Caco-2 (cell line): ENCODE data around the gene JMJD6. TPM values are rescaled to one million over a fixed set of nuclear protein-coding genes. Genes with fewer than 3 reads are reported as not detected.

Experiments
- BruUV-seq: library from RNA; stranded (reverse); fragments of 400-500 nt; replicated peaks from 2 replicates; lab custom pipeline; 2021; lab: Mats Ljungman, UMichigan
- CTCF ChIA-PET: fragments of 300-600 bp; sonication (Branson Sonifier 250); formaldehyde crosslinking; loops from one replicate; lab custom pipeline; 2022; ENCODE audit warnings: antibody characterized with exemption; lab: Charles Lee
- POLR2A ChIA-PET: fragments of 300-600 bp; sonication (Branson Sonifier 250); formaldehyde crosslinking; loops from one replicate; lab custom pipeline; 2022; ENCODE audit warnings: antibody characterized with exemption; lab: Charles Lee
- DNase-seq, 2 experiments: peaks; one replicate each; pipeline versions ENCODE4 v3.0.0 to v3.0.0-alpha.2; 2020 to 2022
- H3K27me3 ChIP-seq: replicated peaks from 2 replicates; pipeline ENCODE4 v1.6.0; 2011; ENCODE audit warnings: low read length; ENCODE audit not compliant: control insufficient read depth, insufficient read depth
- H3K36me3 ChIP-seq: 2 replicates; pipeline ENCODE4 v1.5.1; 2011; ENCODE audit warnings: low read length; ENCODE audit not compliant: control insufficient read depth, insufficient read depth
- H3K4me1 ChIP-seq: fragments of 250-450 bp; sonication (Bioruptor Pico); 2 replicates; pipeline ENCODE4 v1.5.1; 2020; ENCODE audit warnings: mild to moderate bottlenecking
- H3K4me3 ChIP-seq: 2 replicates; pipeline ENCODE4 v1.5.1; 2011; ENCODE audit warnings: low read depth, mild to moderate bottlenecking, control low read depth, low read length
- H3K9me3 ChIP-seq: fragments of 250-450 bp; sonication (Bioruptor Pico); 2 replicates; pipeline ENCODE4 v1.5.1; 2020; ENCODE audit warnings: mild to moderate bottlenecking, moderate library complexity
- H3K27ac Mint-ChIP-seq: one replicate; pipeline ENCODE4 v1.8.0; 2022; ENCODE audit warnings: mixed read lengths; ENCODE audit not compliant: unreplicated experiment
- H3K27me3 Mint-ChIP-seq: one replicate; pipeline ENCODE4 v1.8.0; 2022; ENCODE audit warnings: mixed read lengths; ENCODE audit not compliant: insufficient read depth, unreplicated experiment
- H3K36me3 Mint-ChIP-seq: one replicate; pipeline ENCODE4 v1.8.0; 2022; ENCODE audit warnings: mild to moderate bottlenecking, mixed read lengths; ENCODE audit not compliant: insufficient read depth, unreplicated experiment
- H3K4me1 Mint-ChIP-seq: one replicate; pipeline ENCODE4 v1.8.0; 2022; ENCODE audit warnings: low read depth, mixed read lengths; ENCODE audit not compliant: unreplicated experiment
- H3K4me3 Mint-ChIP-seq: one replicate; pipeline ENCODE4 v1.8.0; 2022; ENCODE audit warnings: mild to moderate bottlenecking, moderate library complexity, mixed read lengths; ENCODE audit not compliant: unreplicated experiment
- H3K9me3 Mint-ChIP-seq: one replicate; pipeline ENCODE4 v1.8.0; 2022; ENCODE audit warnings: mixed read lengths; ENCODE audit not compliant: unreplicated experiment
- CTCF ChIP-seq, 2 experiments: fragments of 200-600 bp in 1 of 2; IDR thresholded peaks; 1 replicate in 1 of 2; 2 replicates in 1 of 2; pipeline versions ENCODE4 v1.5.1 to v1.8.0; 2011 to 2022; ENCODE audit warnings: antibody characterized with exemption in 1 of 2, control low read depth in 1 of 2, inconsistent platforms in 1 of 2, low read depth in 1 of 2, low read length in 1 of 2, mild to moderate bottlenecking in 1 of 2, moderate library complexity in 1 of 2; ENCODE audit not compliant: insufficient read depth in 1 of 2, severe bottlenecking in 1 of 2, unreplicated experiment in 1 of 2
- intact Hi-C: fragments of 100-400 bp; cut with micrococcal nuclease; formaldehyde crosslinking; loops from one replicate; pipeline ENCODE4 v1.10.0; 2022; ENCODE audit not compliant: unreplicated experiment
- total RNA-seq: library from RNA; stranded (reverse); gene quantifications from 2 replicates; pipeline ENCODE4 v1.2.3, GENCODE V29; 2022

The JMJD6 gene
- total RNA-seq, 1 experiment from 2014 or later, result 37.4 TPM

- H3K36me3 Mint-ChIP-seq, result peaks cover 98% of the 10 kb centered on the region
Measured at GRCh38 chr17:76722279-76722678, 4.1 kb downstream of the JMJD6 start.

GRCh38 chr17:76721463-76721862 is 4.9 kb downstream of the JMJD6 start:
- Mint-ChIP-seq H3K9me3 (no peaks in the 10 kb centered on the region), H3K27ac (no peak overlapping the region), H3K4me3 (no peak overlapping the region), H3K36me3 (peaks cover 98% of the 10 kb centered on the region), H3K4me1 (peaks cover 2% of the 10 kb centered on the region), H3K27me3 (no peaks in the 10 kb centered on the region)
- DNase-seq, result no peak
- no peak for TF ChIP-seq CTCF (IDR thresholded peaks at IDR 0.05; ENCODE audit: insufficient read depth in 1 of 2, low read depth in 1 of 2, low read length in 1 of 2, severe bottlenecking in 1 of 2, unreplicated experiment in 1 of 2)
- no peak overlapping the region for H3K4me3 ChIP-seq
- H3K27me3 ChIP-seq, result no peaks in the 10 kb centered on the region
- no peaks in the 10 kb centered on the region for H3K4me1 ChIP-seq
- no peaks in the 10 kb centered on the region for H3K9me3 ChIP-seq
- intact Hi-C loops, result no loop called here
- H3K36me3 ChIP-seq, result peaks cover 3% of the 10 kb centered on the region
- ChIA-PET POLR2A (no interaction called here), CTCF (no interaction called here)
- BruUV-seq, result no TSS peak

More at GRCh38 chr17:76722279-76722678, 4.1 kb downstream of the JMJD6 start:
- H3K36me3 ChIP-seq, result peaks cover 3% of the 10 kb centered on the region
- ChIA-PET CTCF (no interaction called here), POLR2A (no interaction called here)
- DNase-seq, result no peak
- no peaks in the 10 kb centered on the region; the same call in 1 of the 2 replicates for H3K4me1 ChIP-seq
- Mint-ChIP-seq H3K27me3 (no peaks in the 10 kb centered on the region), H3K9me3 (no peaks in the 10 kb centered on the region), H3K4me1 (no peaks in the 10 kb centered on the region), H3K27ac (no peak overlapping the region), H3K4me3 (no peak overlapping the region)
- H3K4me3 ChIP-seq, result no peak overlapping the region
- H3K9me3 ChIP-seq, result no peaks in the 10 kb centered on the region
- no peaks in the 10 kb centered on the region for H3K27me3 ChIP-seq
- intact Hi-C loops, result no loop called here
- BruUV-seq, result no TSS peak
- TF ChIP-seq CTCF (IDR thresholded peaks at IDR 0.05; ENCODE audit: insufficient read depth in 1 of 2, low read depth in 1 of 2, low read length in 1 of 2, severe bottlenecking in 1 of 2, unreplicated experiment in 1 of 2), result no peak

- Mint-ChIP-seq H3K4me3 (no peak overlapping the region), H3K27ac (no peak overlapping the region), H3K9me3 (no peaks in the 10 kb centered on the region), H3K27me3 (no peaks in the 10 kb centered on the region), H3K36me3 (peaks cover 98% of the 10 kb centered on the region), H3K4me1 (peaks cover 6% of the 10 kb centered on the region)
- ChIA-PET CTCF (no interaction called here), POLR2A (no interaction called here)
- no peak overlapping the region for H3K4me3 ChIP-seq
- H3K27me3 ChIP-seq, result no peaks in the 10 kb centered on the region
- no peaks in the 10 kb centered on the region for H3K9me3 ChIP-seq
- H3K4me1 ChIP-seq, result no peaks in the 10 kb centered on the region
- intact Hi-C loops, result no loop called here
- DNase-seq, result no peak
- peaks cover 5% of the 10 kb centered on the region for H3K36me3 ChIP-seq
- TF ChIP-seq CTCF (IDR thresholded peaks at IDR 0.05; ENCODE audit: insufficient read depth in 1 of 2, low read depth in 1 of 2, low read length in 1 of 2, severe bottlenecking in 1 of 2, unreplicated experiment in 1 of 2), result no peak
- BruUV-seq, result no TSS peak
Measured at GRCh38 chr17:76720941-76721340, 5.5 kb downstream of the JMJD6 start.
